ENCODE measurements around the gene NACC2. TPM values are rescaled to one million over a fixed set of nuclear protein-coding genes. Genes with fewer than 3 reads are reported as not detected.

The NACC2 gene
- total and polyA plus RNA-seq, 2 donors (not counting 1 experiment from before 2014, with no cell fraction given) = 0.34 to 1.9 TPM

- Histone ChIP-seq H3K4me1 (ENCODE audit: control insufficient read depth in 2 of 2, insufficient read depth in 2 of 2, low read length in 2 of 2) (peaks cover 14 to 15% of the 10 kb centered on the region in 2 donors), H3K36me3 (replicated peaks in 1 of 2; ENCODE audit: control extremely low read depth in 1 of 2, control insufficient read depth in 1 of 2, extremely low read depth in 1 of 2, insufficient read depth in 2 of 2, low read length in 1 of 2) (no peaks in the 10 kb centered on the region), H3K27me3 (replicated peaks in 1 of 4; ENCODE audit: control extremely low read depth in 1 of 4, control insufficient read depth in 3 of 4, insufficient read depth in 4 of 4, low read length in 3 of 4) (peaks cover 0 to 41% (median 2%) of the 10 kb centered on the region in 4 experiments), H3K9ac (ENCODE audit: low read length) (no peak overlapping the region), H2AFZ (ENCODE audit: insufficient read depth, low read depth, low read length, poor library complexity, severe bottlenecking) (no peak overlapping the region), H4K20me1 (ENCODE audit: control insufficient read depth, insufficient read depth, low read length, poor library complexity, severe bottlenecking) (no peaks in the 10 kb centered on the region), H3K4me3 (ENCODE audit: control extremely low read depth in 1 of 5, extremely low read depth in 1 of 5, insufficient read depth in 1 of 5, low read depth in 2 of 5, low read length in 4 of 5) (no peak overlapping the region), H3K9me3 (ENCODE audit: control extremely low read depth in 1 of 3, control insufficient read depth in 2 of 3, insufficient read depth in 1 of 3, low read length in 2 of 3) (no peaks in the 10 kb centered on the region), H3K27ac (ENCODE audit: low read length in 2 of 2) (no peak overlapping the region), H3K4me2 (replicated peaks; ENCODE audit: low read depth, low read length, poor library complexity, severe bottlenecking) (no peak overlapping the region), H3K79me2 (ENCODE audit: control insufficient read depth, insufficient read depth, low read length) (no peaks in the 10 kb centered on the region)
- Mint-ChIP-seq H3K4me3 (no peak overlapping the region), H3K9me3 (ENCODE audit: insufficient read depth) (no peaks in the 10 kb centered on the region), H3K27ac (no peak overlapping the region), H3K27me3 (peaks cover 3% of the 10 kb centered on the region), H3K4me1 (peaks cover 16% of the 10 kb centered on the region)
- ChIA-PET POLR2A (no interaction called here), CTCF (no interaction called here)
- DNase-seq (no peak), ATAC-seq (ENCODE audit: low read depth) (no peak)
- 95% methylated on average over 14 of the region's 15 CpGs for WGBS (ENCODE audit: insufficient coverage)
- no peak for TF ChIP-seq EZH2 (IDR thresholded peaks at IDR 0.05; ENCODE audit: borderline replicate concordance, insufficient read depth, low read depth, low read length, poor library complexity, severe bottlenecking)
- TF ChIP-seq CTCF (IDR thresholded peaks at IDR 0.05) = no peak
- intact Hi-C loops (cut with micrococcal nuclease) = no loop called here
These were observed 108.5 kb downstream of the NACC2 start for GRCh38 chr9:135986605-135987004.

GRCh38 chr9:135985889-135986288, 109.2 kb downstream of the NACC2 start:
- intact Hi-C loops (cut with micrococcal nuclease) = no loop called here
- ATAC-seq (ENCODE audit: low read depth) (no peak), DNase-seq (no peak)
- CTCF ChIA-PET = no interaction called here
- no peak overlapping the region for H3K27ac Mint-ChIP-seq
- H3K4me2 ChIP-seq (replicated peaks; ENCODE audit: low read depth, low read length, poor library complexity, severe bottlenecking) = no peak overlapping the region
- H3K4me1 Mint-ChIP-seq = peaks cover 14% of the 10 kb centered on the region
- H2AFZ ChIP-seq (ENCODE audit: insufficient read depth, low read depth, low read length, poor library complexity, severe bottlenecking) = no peak overlapping the region
- H3K27me3 Mint-ChIP-seq = peaks cover 3% of the 10 kb centered on the region
- no peak overlapping the region for H3K27ac ChIP-seq (ENCODE audit: low read length in 2 of 2)
- TF ChIP-seq EZH2 (IDR thresholded peaks at IDR 0.05; ENCODE audit: borderline replicate concordance, insufficient read depth, low read depth, low read length, poor library complexity, severe bottlenecking) (no peak), CTCF (IDR thresholded peaks at IDR 0.05) (no peak)
- H3K4me1 ChIP-seq (ENCODE audit: control insufficient read depth in 2 of 2, insufficient read depth in 2 of 2, low read length in 2 of 2) = peaks cover 14 to 15% of the 10 kb centered on the region in 2 donors
- no peaks in the 10 kb centered on the region for H3K79me2 ChIP-seq (ENCODE audit: control insufficient read depth, insufficient read depth, low read length)
- no peaks in the 10 kb centered on the region for H3K9me3 Mint-ChIP-seq (ENCODE audit: insufficient read depth)
- no peak overlapping the region for H3K4me3 Mint-ChIP-seq
- H3K4me3 ChIP-seq (ENCODE audit: control extremely low read depth in 1 of 5, extremely low read depth in 1 of 5, insufficient read depth in 1 of 5, low read depth in 2 of 5, low read length in 4 of 5) = no peak overlapping the region
- H3K9ac ChIP-seq (ENCODE audit: low read length) = no peak overlapping the region
- no peaks in the 10 kb centered on the region for H3K36me3 ChIP-seq (replicated peaks in 1 of 2; ENCODE audit: control extremely low read depth in 1 of 2, control insufficient read depth in 1 of 2, extremely low read depth in 1 of 2, insufficient read depth in 2 of 2, low read length in 1 of 2)
- H3K9me3 ChIP-seq (ENCODE audit: control extremely low read depth in 1 of 3, control insufficient read depth in 2 of 3, insufficient read depth in 1 of 3, low read length in 2 of 3) = peaks cover 0 to under 1% (median 0%) of the 10 kb centered on the region in 3 donors
- WGBS (ENCODE audit: insufficient coverage) = 91% methylated on average over 21 of the region's 21 CpGs
- peaks cover 0 to 41% (median 2%) of the 10 kb centered on the region in 4 experiments for H3K27me3 ChIP-seq (replicated peaks in 1 of 4; ENCODE audit: control extremely low read depth in 1 of 4, control insufficient read depth in 3 of 4, insufficient read depth in 4 of 4, low read length in 3 of 4)
- no peaks in the 10 kb centered on the region for H4K20me1 ChIP-seq (ENCODE audit: control insufficient read depth, insufficient read depth, low read length, poor library complexity, severe bottlenecking)
- POLR2A ChIA-PET = no interaction called here
